ENCODE results near the gene UPK1A. TPM values are rescaled to one million over a fixed set of nuclear protein-coding genes. Genes with fewer than 3 reads are reported as not detected.

Gene UPK1A
- total and polyA plus RNA-seq, 2 of the 8 experiments (the other 6 are each of a cell fraction or from before 2014, with no cell fraction given): 0.56 to 9.9 TPM

GRCh38 chr19:35718345-35719041 lies 52.2 kb downstream of the UPK1A start (continued):
- TF ChIP-seq KDM4A (IDR thresholded peaks at IDR 0.05; ENCODE audit: low read depth, low read length, severe bottlenecking) (peak; percentile 25), NRF1 (IDR thresholded peaks at IDR 0.05; ENCODE audit: low read depth, low read length) (no peak), ATF2 (IDR thresholded peaks at IDR 0.05; ENCODE audit: low read length) (no peak), RXRA (IDR thresholded peaks at IDR 0.05; ENCODE audit: insufficient read depth, low read depth, low read length) (no peak), SP2 (IDR thresholded peaks at IDR 0.05; ENCODE audit: low read length) (no peak), YY1 (IDR thresholded peaks at IDR 0.05; ENCODE audit: low read depth, low read length) (no peak), POLR2AphosphoS5 (IDR thresholded peaks at IDR 0.05; ENCODE audit: low read depth, low read length) (no peak), ASH2L (IDR thresholded peaks at IDR 0.05; ENCODE audit: low read length) (no peak), KDM5A (IDR thresholded peaks at IDR 0.05; ENCODE audit: low read length) (no peak), CTBP2 (IDR thresholded peaks at IDR 0.05; ENCODE audit: borderline replicate concordance, insufficient read depth, insufficient read length, low read length) (no peak), CREB1 (IDR thresholded peaks at IDR 0.05) (no peak), CHD2 (IDR thresholded peaks at IDR 0.05; ENCODE audit: low read length) (no peak), HDAC2 (IDR thresholded peaks at IDR 0.05; ENCODE audit: borderline replicate concordance in 1 of 2, low read depth in 2 of 2, low read length in 2 of 2) (0 out of 4 replicates have a peak, but pooled peaks of 1 of the 2 experiments have one; percentile 48), TCF12 (IDR thresholded peaks at IDR 0.05; ENCODE audit: low read depth, low read length) (no peak), SAP30 (IDR thresholded peaks at IDR 0.05; ENCODE audit: insufficient read depth, insufficient replicate concordance, low read length) (peak; percentile 95), RAD21 (IDR thresholded peaks at IDR 0.05 in 1 of 2, conservative IDR thresholded peaks at IDR 0.05 in 1 of 2; ENCODE audit: low read depth in 2 of 2, low read length in 2 of 2) (no peak), JUND (IDR thresholded peaks at IDR 0.05; ENCODE audit: low read length) (no peak), MAX (IDR thresholded peaks at IDR 0.05) (peak; percentile 27; the same call in 1 of the 2 replicates), HDAC6 (IDR thresholded peaks at IDR 0.05; ENCODE audit: low read depth, low read length) (no peak), TBP (IDR thresholded peaks at IDR 0.05; ENCODE audit: low read depth, low read length) (no peak), JUN (IDR thresholded peaks at IDR 0.05; ENCODE audit: low read depth, low read length) (no peak)
- TF ChIP-seq, protein P1, sequence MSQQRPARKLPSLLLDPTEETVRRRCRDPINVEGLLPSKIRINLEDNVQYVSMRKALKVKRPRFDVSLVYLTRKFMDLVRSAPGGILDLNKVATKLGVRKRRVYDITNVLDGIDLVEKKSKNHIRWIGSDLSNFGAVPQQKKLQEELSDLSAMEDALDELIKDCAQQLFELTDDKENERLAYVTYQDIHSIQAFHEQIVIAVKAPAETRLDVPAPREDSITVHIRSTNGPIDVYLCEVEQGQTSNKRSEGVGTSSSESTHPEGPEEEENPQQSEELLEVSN (IDR thresholded peaks at IDR 0.05): no peak

All from H1 (cell line).